ENCODE data around the gene RPS19BP1. TPM values are rescaled to one million over a fixed set of nuclear protein-coding genes. Genes with fewer than 3 reads are reported as not detected.

The RPS19BP1 gene
- polyA plus RNA-seq, 2 of the 4 experiments (the other 2 are of a cell fraction) = 51.1 to 74.0 TPM

- TF ChIP-seq USF2 (IDR thresholded peaks at IDR 0.05) (no peak), NFE2L2 (conservative IDR thresholded peaks at IDR 0.05; ENCODE audit: low read length) (no peak), HEYL (CRISPR knock-in tag; IDR thresholded peaks at IDR 0.05) (no peak), POLR2A (IDR thresholded peaks at IDR 0.05; ENCODE audit: low read length) (no peak), NR3C1 (IDR thresholded peaks at IDR 0.05) (no peak), CEBPB (IDR thresholded peaks at IDR 0.05) (no peak), EHF (CRISPR knock-in tag; IDR thresholded peaks at IDR 0.05) (no peak)
- TF ChIP-seq, protein P1, sequence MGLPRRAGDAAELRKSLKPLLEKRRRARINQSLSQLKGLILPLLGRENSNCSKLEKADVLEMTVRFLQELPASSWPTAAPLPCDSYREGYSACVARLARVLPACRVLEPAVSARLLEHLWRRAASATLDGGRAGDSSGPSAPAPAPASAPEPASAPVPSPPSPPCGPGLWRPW (IDR thresholded peaks at IDR 0.05) = no peak
- TF ChIP-seq, protein P2, sequence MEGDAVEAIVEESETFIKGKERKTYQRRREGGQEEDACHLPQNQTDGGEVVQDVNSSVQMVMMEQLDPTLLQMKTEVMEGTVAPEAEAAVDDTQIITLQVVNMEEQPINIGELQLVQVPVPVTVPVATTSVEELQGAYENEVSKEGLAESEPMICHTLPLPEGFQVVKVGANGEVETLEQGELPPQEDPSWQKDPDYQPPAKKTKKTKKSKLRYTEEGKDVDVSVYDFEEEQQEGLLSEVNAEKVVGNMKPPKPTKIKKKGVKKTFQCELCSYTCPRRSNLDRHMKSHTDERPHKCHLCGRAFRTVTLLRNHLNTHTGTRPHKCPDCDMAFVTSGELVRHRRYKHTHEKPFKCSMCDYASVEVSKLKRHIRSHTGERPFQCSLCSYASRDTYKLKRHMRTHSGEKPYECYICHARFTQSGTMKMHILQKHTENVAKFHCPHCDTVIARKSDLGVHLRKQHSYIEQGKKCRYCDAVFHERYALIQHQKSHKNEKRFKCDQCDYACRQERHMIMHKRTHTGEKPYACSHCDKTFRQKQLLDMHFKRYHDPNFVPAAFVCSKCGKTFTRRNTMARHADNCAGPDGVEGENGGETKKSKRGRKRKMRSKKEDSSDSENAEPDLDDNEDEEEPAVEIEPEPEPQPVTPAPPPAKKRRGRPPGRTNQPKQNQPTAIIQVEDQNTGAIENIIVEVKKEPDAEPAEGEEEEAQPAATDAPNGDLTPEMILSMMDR (IDR thresholded peaks at IDR 0.05) = no peak
- POLR2A ChIA-PET = no interaction called here
- Histone ChIP-seq H3K27ac (no peak overlapping the region), H3K9me3 (no peaks in the 10 kb centered on the region), H3K4me2 (no peak overlapping the region), H3K4me3 (no peak overlapping the region), H3K4me1 (0 out of 3 replicates have a peak, but pooled peaks cover 1% of the 10 kb centered on the region)
- 100% methylated on average over 1 of the region's 3 CpGs for WGBS (ENCODE audit: missing lambda C conversion rate)
- FAIRE-seq = no peak
- ATAC-seq = no peak
- CTCF ChIA-PET = interaction anchor here (1.0 to 37.2 kb wide), 2 partner anchors 19 to 474 kb away, joined by 3 to 899 read pairs; no protein-coding TSS in a partner anchor
- DNase-seq (ENCODE audit: low read depth in 1 of 2, low spot score in 1 of 2) = no peak
Measured at GRCh38 chr22:39554151-39554550, 21.6 kb upstream of the RPS19BP1 start.

DNA sequence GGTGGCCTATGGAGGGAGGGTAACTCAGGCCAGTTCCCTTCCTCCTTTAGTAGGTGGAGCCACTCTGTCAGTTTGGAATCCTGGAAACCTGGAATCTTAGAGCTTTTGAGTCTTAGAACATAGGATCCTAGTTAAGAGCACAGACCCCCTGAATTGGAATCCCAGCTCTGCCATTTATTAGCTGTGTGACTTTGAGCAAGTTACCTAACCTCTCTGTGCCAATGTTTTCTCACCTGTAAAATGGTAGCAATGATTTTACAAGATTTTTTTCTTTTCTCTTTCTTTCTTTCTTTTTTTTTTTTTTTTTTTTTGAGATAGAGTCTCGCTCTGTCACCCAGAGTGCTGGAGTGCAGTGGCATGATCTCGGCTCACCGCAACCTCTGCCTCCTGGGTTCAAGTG is 20.9 kb upstream of the RPS19BP1 start:
- no peak for TF ChIP-seq RNF2 (IDR thresholded peaks at IDR 0.05; ENCODE audit: borderline replicate concordance, low read depth)
- TF ChIP-seq, protein P1 (IDR thresholded peaks at IDR 0.05) = no peak
- no peak for TF ChIP-seq EHF (CRISPR knock-in tag; IDR thresholded peaks at IDR 0.05)
- TF ChIP-seq EHMT2 (IDR thresholded peaks at IDR 0.05; ENCODE audit: low read depth) = no peak
- TF ChIP-seq FOSB (CRISPR knock-in tag; IDR thresholded peaks at IDR 0.05) = no peak
- TF ChIP-seq ESRRA (IDR thresholded peaks at IDR 0.05; ENCODE audit: borderline replicate concordance, low read length) = no peak
- TF ChIP-seq BHLHE40 (IDR thresholded peaks at IDR 0.05; ENCODE audit: low read depth, low read length) = no peak
- TF ChIP-seq ELK1 (IDR thresholded peaks at IDR 0.05; ENCODE audit: low read depth, low read length) = no peak
- no peak for TF ChIP-seq HOXB5 (CRISPR knock-in tag; IDR thresholded peaks at IDR 0.05)
- TF ChIP-seq HOXB13 (CRISPR knock-in tag; IDR thresholded peaks at IDR 0.05; ENCODE audit: low read depth) = no peak
- TF ChIP-seq USF2 (IDR thresholded peaks at IDR 0.05) = no peak
- no peak for TF ChIP-seq FOSL2 (IDR thresholded peaks at IDR 0.05)
- no peak for TF ChIP-seq FOSL2 (CRISPR knock-in tag; IDR thresholded peaks at IDR 0.05)
- TF ChIP-seq CHD4 (IDR thresholded peaks at IDR 0.05; ENCODE audit: borderline replicate concordance) = no peak
- no peak for TF ChIP-seq ZSCAN20 (CRISPR knock-in tag; IDR thresholded peaks at IDR 0.05)
- no peak for TF ChIP-seq CBX2 (IDR thresholded peaks at IDR 0.05; ENCODE audit: borderline replicate concordance, low read depth)
- TF ChIP-seq CBX8 (IDR thresholded peaks at IDR 0.05) = no peak
- ChIA-PET CTCF (interaction anchor here (1.0 to 37.2 kb wide), 2 partner anchors 18 to 475 kb away, joined by 3 to 899 read pairs; no protein-coding TSS in a partner anchor), POLR2A (no interaction called here)
- DNase-seq (ENCODE audit: low read depth in 1 of 2, low spot score in 1 of 2) = no peak
- no peak overlapping the region for H3K4me2 ChIP-seq
- H3K4me1 ChIP-seq = no peaks in the 10 kb centered on the region
- 100% methylated on average over 2 of the region's 3 CpGs for WGBS (ENCODE audit: missing lambda C conversion rate)
- H3K9me3 ChIP-seq = no peaks in the 10 kb centered on the region
- no peak overlapping the region for H3K27ac ChIP-seq
- no peak overlapping the region for H3K4me3 ChIP-seq
- FAIRE-seq = no peak
- no peak for ATAC-seq
